Measurements from ENCODE around the gene MSRB3. TPM values are rescaled to one million over a fixed set of nuclear protein-coding genes. Genes with fewer than 3 reads are reported as not detected.
"Not testable (repeated sequence)": the region's sequence is repeated elsewhere in the genome, so short reads cannot be mapped to it uniquely, and the experiment has no call there.

Gene MSRB3
- total RNA-seq, 3 donors from 2014 or later (not counting 1 experiment from before 2014, with no cell fraction given), result 2.4 to 3.4 (median 3.1) TPM

DNA sequence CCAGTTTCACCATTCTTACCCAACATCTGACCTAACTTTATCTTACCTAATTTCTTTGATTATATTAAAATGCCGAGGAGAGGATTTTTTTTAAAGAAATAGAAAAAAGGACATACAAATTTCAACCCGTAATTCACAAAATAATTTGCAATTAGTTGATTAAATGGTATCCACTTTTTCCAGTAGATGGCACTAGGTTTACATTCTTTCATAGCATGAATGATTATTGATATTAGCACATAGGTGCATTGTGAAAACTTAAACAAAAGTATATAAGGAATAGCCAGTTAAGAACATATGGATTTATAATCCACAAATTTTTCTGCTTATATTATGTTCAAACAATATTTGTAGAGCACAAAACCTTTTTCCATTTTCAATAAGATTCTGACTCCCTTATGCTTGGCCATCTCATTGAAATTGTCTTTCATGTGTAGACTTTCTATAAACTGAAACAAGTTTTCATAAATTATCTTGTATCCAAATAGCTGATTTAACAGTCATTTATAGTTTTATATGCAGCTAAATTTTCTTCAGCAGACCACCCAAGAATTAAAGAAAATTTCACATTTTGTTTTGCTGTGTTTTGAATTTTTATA is 35.3 kb downstream of the MSRB3 start:
- Histone ChIP-seq H3K9me3 (ENCODE audit: control insufficient read depth, insufficient read depth, low read length) (no peaks in the 10 kb centered on the region), H3K27me3 (ENCODE audit: control insufficient read depth, insufficient read depth, low read length) (peaks cover 2% of the 10 kb centered on the region), H3K4me3 (ENCODE audit: low read length) (no peak overlapping the region), H3K36me3 (ENCODE audit: control insufficient read depth, insufficient read depth, low read length) (no peaks in the 10 kb centered on the region), H3K4me1 (ENCODE audit: control insufficient read depth, insufficient read depth, low read length) (no peaks in the 10 kb centered on the region), H3K27ac (ENCODE audit: low read length) (no peak overlapping the region)
- TF ChIP-seq, protein P1, sequence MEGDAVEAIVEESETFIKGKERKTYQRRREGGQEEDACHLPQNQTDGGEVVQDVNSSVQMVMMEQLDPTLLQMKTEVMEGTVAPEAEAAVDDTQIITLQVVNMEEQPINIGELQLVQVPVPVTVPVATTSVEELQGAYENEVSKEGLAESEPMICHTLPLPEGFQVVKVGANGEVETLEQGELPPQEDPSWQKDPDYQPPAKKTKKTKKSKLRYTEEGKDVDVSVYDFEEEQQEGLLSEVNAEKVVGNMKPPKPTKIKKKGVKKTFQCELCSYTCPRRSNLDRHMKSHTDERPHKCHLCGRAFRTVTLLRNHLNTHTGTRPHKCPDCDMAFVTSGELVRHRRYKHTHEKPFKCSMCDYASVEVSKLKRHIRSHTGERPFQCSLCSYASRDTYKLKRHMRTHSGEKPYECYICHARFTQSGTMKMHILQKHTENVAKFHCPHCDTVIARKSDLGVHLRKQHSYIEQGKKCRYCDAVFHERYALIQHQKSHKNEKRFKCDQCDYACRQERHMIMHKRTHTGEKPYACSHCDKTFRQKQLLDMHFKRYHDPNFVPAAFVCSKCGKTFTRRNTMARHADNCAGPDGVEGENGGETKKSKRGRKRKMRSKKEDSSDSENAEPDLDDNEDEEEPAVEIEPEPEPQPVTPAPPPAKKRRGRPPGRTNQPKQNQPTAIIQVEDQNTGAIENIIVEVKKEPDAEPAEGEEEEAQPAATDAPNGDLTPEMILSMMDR (IDR thresholded peaks at IDR 0.05), result no peak
- no peaks in the 10 kb centered on the region for H3K4me1 Mint-ChIP-seq
- no peak overlapping the region for H3K27ac Mint-ChIP-seq
- H3K36me3 Mint-ChIP-seq, result no peaks in the 10 kb centered on the region
- intact Hi-C loops (cut with micrococcal nuclease), result no loop called here
- H3K4me3 Mint-ChIP-seq, result no peak overlapping the region
- WGBS (ENCODE audit: insufficient coverage), result no CpG with 5 or more reads among the region's 2 CpGs
- peaks cover 8 to 18% of the 10 kb centered on the region in 2 donors for H3K27me3 Mint-ChIP-seq (ENCODE audit: low read depth in 2 of 2)
- DNase-seq, result no peak
- H3K9me3 Mint-ChIP-seq, result no peaks in the 10 kb centered on the region
- ATAC-seq, result no peak

DNA sequence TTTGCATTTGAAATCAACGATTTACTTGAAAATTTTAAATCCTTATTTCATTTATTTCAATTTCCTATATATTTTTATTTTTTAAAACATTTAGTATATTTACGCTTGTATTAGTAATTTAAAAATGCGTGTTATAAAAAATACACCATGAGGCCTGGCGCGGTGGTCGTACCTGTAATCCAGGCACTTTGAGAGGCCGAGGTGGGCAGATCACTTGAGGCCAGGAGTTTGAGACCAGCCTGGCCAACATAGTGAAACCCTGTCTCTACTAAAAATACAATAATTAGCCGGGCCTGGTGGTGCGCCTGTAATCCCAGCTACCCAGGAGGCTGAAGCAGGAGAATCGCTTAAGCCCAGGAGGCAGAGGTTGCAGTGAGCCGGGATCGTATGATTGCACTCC is 36.8 kb downstream of the MSRB3 start:
- H3K27me3 ChIP-seq (ENCODE audit: control insufficient read depth, insufficient read depth, low read length); H3K4me1 Mint-ChIP-seq; H3K27ac Mint-ChIP-seq; H3K27ac ChIP-seq (ENCODE audit: low read length); ATAC-seq; H3K4me3 ChIP-seq (ENCODE audit: low read length); H3K9me3 ChIP-seq (ENCODE audit: control insufficient read depth, insufficient read depth, low read length); H3K9me3 Mint-ChIP-seq; H3K36me3 Mint-ChIP-seq; intact Hi-C loops (cut with micrococcal nuclease); H3K36me3 ChIP-seq (ENCODE audit: control insufficient read depth, insufficient read depth, low read length); H3K4me1 ChIP-seq (ENCODE audit: control insufficient read depth, insufficient read depth, low read length); H3K4me3 Mint-ChIP-seq; DNase-seq: not testable (repeated sequence)
- 95% methylated on average over 9 of the region's 12 CpGs for WGBS (ENCODE audit: insufficient coverage)
- peaks cover 4 to 18% of the 10 kb centered on the region in 2 donors for H3K27me3 Mint-ChIP-seq (ENCODE audit: low read depth in 2 of 2)

DNA sequence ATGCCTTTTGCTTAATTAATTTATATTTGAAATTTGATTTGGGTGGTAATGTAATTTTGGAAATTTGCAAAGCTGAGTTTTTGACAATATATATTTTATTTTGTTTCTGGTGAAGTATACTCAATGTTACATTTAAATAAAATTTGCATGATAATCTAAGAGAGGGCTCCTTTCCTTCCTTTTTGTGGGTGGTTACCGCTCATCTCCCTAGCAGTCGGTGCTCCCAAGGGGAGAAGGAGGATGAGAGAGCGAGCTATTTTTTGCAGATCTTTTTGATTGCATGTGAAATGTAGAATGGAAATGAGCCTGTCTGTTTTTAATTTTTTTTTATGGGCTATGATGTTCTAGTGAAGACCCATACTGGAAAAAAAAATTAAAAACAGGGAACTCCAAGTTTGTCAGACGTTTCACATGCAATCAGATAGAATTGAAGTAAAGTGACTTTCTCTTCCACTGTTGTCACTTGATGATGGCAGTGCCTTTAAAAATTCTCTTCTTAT is 39.8 kb downstream of the MSRB3 start:
- ATAC-seq (no peak), DNase-seq (no peak)
- 53% methylated on average over 4 of the region's 4 CpGs for WGBS (ENCODE audit: insufficient coverage)
- no peaks in the 10 kb centered on the region for H3K4me1 Mint-ChIP-seq
- H3K4me1 ChIP-seq (ENCODE audit: control insufficient read depth, insufficient read depth, low read length), result no peaks in the 10 kb centered on the region
- H3K27ac ChIP-seq (ENCODE audit: low read length), result no peak overlapping the region
- H3K27ac Mint-ChIP-seq, result no peak overlapping the region
- H3K36me3 Mint-ChIP-seq, result no peaks in the 10 kb centered on the region
- intact Hi-C loops (cut with micrococcal nuclease), result no loop called here
- no peaks in the 10 kb centered on the region for H3K9me3 ChIP-seq (ENCODE audit: control insufficient read depth, insufficient read depth, low read length)
- H3K36me3 ChIP-seq (ENCODE audit: control insufficient read depth, insufficient read depth, low read length), result no peaks in the 10 kb centered on the region
- H3K4me3 ChIP-seq (ENCODE audit: low read length), result no peak overlapping the region
- no peaks in the 10 kb centered on the region for H3K9me3 Mint-ChIP-seq
- peaks cover 2% of the 10 kb centered on the region for H3K27me3 ChIP-seq (ENCODE audit: control insufficient read depth, insufficient read depth, low read length)
- no peak overlapping the region for H3K4me3 Mint-ChIP-seq
- peaks cover 5 to 8% of the 10 kb centered on the region in 2 donors for H3K27me3 Mint-ChIP-seq (ENCODE audit: low read depth in 2 of 2)
- TF ChIP-seq, protein P1 (IDR thresholded peaks at IDR 0.05), result no peak

DNA sequence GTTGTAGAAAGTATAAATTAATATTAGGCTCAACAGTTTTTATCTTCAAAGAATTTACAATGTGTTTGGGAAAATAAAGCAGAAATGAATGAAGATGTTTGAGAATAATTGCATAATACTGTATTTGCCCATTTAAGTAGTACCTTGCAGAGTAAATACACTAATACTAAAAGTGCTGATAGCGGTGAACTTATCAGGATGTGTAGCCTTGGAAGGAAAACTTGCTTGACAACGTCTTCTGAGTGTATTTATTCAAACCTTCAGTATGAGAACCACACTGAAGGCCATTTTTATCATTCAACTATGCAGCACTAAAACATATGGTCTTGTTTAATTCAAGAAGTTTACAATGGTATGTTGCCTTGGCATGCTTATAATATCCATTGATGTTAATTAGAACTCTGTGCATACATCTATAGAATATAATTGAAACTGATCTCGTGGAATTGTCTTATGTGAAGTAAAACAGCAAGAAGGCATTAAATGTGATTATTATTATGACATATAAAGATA is 41.3 kb downstream of the MSRB3 start:
- TF ChIP-seq, protein P1 (IDR thresholded peaks at IDR 0.05), result no peak
- no peak for ATAC-seq
- Histone ChIP-seq H3K9me3 (ENCODE audit: control insufficient read depth, insufficient read depth, low read length) (no peaks in the 10 kb centered on the region), H3K27me3 (ENCODE audit: control insufficient read depth, insufficient read depth, low read length) (peaks cover 2% of the 10 kb centered on the region), H3K36me3 (ENCODE audit: control insufficient read depth, insufficient read depth, low read length) (no peaks in the 10 kb centered on the region), H3K4me3 (ENCODE audit: low read length) (no peak overlapping the region), H3K4me1 (ENCODE audit: control insufficient read depth, insufficient read depth, low read length) (no peaks in the 10 kb centered on the region), H3K27ac (ENCODE audit: low read length) (no peak overlapping the region)
- intact Hi-C loops (cut with micrococcal nuclease), result no loop called here
- Mint-ChIP-seq H3K27ac (no peak overlapping the region), H3K9me3 (no peaks in the 10 kb centered on the region), H3K36me3 (no peaks in the 10 kb centered on the region), H3K4me1 (no peaks in the 10 kb centered on the region), H3K27me3 (ENCODE audit: low read depth in 2 of 2) (peaks cover 5 to 8% of the 10 kb centered on the region in 2 donors), H3K4me3 (no peak overlapping the region)
- WGBS (ENCODE audit: insufficient coverage), result 79% methylated on average over 2 of the region's 3 CpGs
- no peak for DNase-seq

Measured in natural killer cell (primary cell).